HG03135 (cell line): ENCODE results near the gene MYL7.

ENCODE experiments used
- ATAC-seq: cut with Tn5 transposase; IDR thresholded peaks from one replicate; pipeline ENCODE4 v1.9.1; 2021; ENCODE audit warnings: mild to moderate bottlenecking, moderate library complexity; ENCODE audit not compliant: unreplicated experiment

Gene MYL7

GRCh38 chr7:44150966-44151941, 10.1 kb upstream of the MYL7 start:
- no peak for ATAC-seq

DNA sequence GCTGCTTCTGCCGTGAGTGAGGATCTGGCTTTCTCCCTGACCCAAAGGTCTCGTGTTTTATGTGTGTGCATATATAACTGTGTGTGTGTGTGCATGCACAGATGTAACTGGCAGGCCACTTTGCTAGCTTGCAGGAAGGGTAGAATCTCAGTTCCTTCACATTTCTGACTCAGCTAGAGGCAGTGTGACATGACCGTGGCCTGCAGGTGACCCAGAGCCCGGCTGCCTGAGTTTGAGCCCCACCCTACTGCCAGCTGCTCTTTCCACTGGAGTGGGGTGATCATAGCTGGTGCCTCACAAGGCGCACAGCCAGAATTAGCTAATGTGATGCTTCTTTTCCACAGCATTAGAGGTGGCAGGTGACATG, 9.3 kb upstream of the MYL7 start:
- peak; percentile 50 for ATAC-seq

- no peak for ATAC-seq
Observed at GRCh38 chr7:44149571-44150465, 8.7 kb upstream of the MYL7 start.

DNA sequence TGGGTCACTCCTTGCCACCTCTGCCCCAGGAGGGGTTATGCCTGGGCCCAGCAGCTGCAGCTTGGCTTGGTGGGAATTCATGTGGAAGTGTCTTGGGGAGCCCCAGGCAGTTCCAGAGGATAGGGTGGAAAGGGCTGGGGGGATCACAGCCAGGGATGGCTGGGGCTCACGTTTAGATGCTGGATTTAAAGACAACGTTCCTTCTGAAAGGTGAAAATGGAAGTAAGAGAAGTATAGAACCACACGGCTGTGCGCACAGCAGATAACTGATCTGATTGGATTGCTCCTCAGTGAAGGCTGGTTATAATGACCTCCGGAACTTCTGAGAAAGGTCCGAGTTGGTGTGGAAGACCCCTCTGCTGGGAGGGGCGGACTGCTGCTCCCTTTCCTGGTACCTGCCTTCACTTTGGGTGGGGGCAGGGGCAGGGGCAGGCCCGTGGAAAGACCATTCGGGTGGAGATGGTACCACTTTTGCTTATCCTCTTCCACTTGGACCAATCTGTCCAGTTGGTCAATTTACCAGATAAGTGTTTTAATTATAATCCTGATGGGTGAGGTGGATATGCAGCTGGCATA, 7.9 kb upstream of the MYL7 start:
- ATAC-seq: no peak

DNA sequence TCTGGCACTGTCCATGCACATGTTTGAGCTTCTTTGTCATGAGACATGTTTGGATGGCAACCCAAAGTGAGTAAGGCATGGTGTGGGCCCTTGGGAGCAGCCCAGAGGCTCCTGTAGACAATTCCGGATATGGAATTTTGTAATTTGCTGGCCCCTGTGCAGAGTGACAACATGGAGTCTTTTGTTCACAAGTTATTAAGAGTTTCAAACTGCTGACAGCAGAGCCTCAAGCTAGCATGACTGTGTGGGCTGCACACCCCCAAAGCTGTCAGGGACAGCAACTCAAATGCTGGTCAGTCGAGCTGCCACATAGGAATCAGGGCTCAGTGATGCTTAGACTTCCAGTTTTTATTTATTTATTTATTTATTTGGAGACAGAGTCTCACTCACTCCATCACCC, 7.0 kb upstream of the MYL7 start:
- ATAC-seq: no peak

DNA sequence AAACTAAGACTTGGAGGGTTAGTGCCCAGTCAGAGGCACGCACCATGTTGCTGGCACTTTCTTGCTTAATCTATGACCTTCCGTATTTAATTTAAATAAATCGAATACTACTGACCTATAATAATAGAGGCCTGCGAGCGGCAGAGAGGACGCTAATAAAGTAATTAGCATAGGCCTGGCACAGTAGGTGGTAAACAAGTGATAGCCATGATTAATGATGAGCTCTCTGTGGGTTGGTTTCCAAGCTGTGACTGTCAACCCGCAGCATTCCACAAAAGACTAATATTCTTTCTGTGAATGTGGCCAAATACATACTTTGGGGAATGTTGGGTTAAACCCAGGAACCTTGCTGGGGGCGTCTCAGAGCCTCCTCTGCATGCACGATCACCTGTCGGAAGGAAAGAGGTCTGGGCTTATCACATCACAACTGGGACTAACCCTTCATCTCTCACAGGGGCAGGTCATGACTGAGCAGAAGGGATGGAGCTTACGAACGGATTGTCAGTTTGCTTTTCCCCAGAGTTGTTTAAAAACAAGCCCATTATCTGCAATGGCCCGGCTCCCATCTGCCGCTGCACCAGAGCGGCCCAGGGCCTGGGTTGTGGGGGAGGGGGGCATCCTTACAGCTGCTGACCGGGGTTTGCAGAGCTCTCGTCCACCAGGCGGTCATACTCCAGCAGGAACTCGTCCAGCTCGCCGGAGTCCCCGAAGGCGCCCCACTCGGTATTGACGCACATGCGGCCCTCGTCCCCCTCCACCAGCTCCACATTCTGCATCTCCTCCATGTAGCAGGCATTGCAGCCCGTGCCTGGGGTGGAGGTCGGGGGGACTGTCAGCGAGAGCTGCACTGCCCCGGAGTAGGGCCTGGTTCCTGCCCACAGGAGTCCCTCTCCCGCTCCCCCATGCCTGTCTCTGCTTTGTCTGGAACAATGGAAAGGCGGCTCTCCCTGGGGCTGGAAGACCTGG, 6.2 kb upstream of the MYL7 start:
- ATAC-seq: no peak

GRCh38 chr7:44145969-44146911, 5.1 kb upstream of the MYL7 start:
- no peak for ATAC-seq

DNA sequence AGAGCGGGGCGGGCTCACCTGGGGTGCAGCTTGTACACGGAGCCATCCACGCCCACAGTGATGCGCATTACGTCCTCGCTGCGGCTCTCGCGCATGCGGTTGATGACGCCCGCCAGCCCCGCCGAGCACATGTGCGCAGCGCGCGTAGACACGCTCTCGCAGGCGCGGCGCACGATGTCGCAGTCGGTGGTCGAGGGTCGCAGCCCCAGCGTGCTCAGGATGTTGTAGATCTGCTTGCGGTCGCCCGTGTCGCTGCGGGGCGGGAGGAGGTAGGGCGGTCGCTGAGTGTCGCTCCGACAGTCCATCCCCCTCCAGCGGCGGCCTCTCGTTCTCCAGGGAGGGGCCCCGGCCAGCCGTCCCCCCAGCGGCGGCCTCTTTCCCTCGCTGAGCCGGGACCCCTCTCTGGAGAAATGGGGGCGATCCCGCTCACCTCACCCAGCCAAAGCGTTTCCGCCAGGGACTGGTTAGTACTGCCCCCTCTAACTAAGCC, 4.4 kb upstream of the MYL7 start:
- no peak for ATAC-seq

DNA sequence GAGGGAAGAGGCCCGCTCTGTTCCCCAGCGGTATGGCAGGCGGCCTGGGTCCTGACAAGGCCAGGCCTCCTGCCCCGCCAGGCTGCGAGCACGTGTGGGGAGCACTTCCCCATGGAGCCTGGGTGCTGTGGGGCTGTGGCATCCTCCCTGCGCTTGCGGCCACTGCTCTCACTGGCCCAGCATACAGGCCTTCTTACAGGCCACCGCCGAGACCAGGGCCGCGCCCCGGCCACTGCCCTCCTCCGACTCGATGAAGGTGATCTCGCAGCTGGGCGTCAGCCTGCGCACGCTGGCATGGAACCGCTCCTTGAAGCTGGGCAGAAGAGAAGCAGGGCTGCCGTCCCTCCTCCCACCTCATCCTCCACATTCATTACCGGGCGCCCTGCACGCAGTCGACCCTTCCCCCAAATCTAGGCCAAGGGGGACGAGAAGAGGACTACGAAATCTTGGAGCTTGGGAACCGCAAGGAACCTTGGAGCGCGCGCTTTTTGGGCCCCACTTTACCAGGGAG, 3.9 kb upstream of the MYL7 start:
- ATAC-seq: no peak

- ATAC-seq: no peak
Observed at GRCh38 chr7:44144426-44144967, 3.4 kb upstream of the MYL7 start.

- no peak for ATAC-seq
Observed at GRCh38 chr7:44143646-44144250, 2.6 kb upstream of the MYL7 start.

DNA sequence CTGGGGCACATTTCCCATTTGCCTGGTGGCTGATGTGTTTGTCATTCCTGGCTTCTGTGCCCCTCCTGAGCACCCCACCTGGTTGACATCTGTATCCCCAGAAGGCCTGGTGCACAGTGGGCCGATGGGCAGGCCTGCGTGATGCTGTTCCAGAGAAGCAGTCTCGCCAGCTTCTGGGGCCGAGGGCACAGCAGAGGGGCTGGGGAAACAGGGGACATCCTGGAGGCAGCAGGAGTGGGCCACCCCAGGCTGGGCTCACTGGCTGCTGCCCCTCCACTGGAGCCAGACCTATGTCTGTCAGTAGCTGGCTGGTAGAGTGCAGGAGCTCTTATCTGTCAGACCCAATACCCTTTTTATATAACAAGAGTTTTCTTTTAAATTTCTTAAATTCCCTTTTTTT, 896 bp upstream of the MYL7 start:
- ATAC-seq: no peak

GRCh38 chr7:44140341-44140740, 791 bp downstream of the MYL7 start:
- no peak for ATAC-seq

DNA sequence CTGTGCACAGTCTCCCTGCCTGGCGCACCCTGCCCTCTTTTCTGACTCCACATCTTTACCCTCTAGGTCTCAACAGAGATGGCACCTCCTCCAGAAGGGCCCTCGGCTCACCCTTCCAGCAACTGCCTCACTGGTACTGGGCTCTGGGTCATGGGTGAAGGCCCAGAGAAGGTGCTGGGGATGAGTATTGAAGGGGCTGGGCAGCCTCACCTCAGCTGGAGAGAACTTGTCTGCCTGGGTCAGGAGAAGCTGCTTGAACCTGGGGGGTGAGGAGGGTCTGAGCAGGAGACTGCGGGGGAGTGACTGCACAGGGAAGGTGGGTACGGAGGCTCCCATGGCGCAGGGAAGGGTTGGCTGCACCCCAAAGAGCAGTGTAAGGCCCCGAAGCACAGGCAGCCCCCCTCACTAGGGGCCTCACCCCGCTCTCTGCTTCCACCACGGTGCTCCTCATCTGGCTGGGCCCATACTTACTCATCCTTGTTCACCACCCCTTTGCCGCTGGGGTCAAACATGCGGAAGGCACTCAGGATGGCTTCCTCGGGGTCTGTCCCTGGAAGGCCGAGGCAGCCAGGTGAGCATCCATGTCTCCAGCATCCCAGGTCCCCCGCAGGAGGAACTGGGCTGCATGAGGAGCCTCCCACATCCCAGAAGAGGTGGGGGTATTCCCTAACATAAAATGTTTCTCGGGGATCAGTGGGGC, 1.7 kb downstream of the MYL7 start:
- ATAC-seq: no peak

GRCh38 chr7:44138698-44139097, 2.4 kb downstream of the MYL7 start:
- no peak for ATAC-seq

DNA sequence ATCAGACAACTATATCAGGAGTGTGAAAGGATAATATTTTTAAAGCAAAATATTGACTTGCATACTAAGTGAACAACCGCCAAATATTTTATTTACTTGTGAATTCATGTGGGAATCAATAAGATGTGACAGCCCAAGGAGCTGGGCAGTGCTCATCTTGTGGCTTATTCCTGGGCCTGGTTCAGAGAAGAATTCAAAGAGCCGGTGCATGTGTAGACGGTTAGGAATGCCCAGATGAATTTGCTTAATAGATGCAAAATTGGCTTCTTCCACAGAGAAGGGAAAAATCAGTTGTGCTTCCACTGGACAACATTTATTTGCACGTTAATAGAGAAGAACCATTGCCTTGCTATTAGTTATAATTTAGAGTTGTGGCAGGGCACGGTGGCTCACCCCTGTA, 4.4 kb downstream of the MYL7 start:
- no peak for ATAC-seq

- ATAC-seq: no peak
Observed at GRCh38 chr7:44134943-44135628, 6.0 kb downstream of the MYL7 start.
